AG10803 (cell line): ENCODE measurements around the gene SMARCC2.

ENCODE experiments used
- DNase-seq: peaks from one replicate; pipeline ENCODE4 v3.0.0; 2010; ENCODE audit warnings: low read depth
- H3K4me3 ChIP-seq: 2 replicates; pipeline ENCODE4 v1.5.1; 2011; ENCODE audit warnings: mild to moderate bottlenecking, low read length, control low read depth
- TF ChIP-seq, protein P1 (sequence below): conservative IDR thresholded peaks from 2 replicates; pipeline ENCODE4 v1.5.1; 2011; ENCODE audit warnings: mild to moderate bottlenecking, low read length, control low read depth, inconsistent platforms

Gene SMARCC2

DNA sequence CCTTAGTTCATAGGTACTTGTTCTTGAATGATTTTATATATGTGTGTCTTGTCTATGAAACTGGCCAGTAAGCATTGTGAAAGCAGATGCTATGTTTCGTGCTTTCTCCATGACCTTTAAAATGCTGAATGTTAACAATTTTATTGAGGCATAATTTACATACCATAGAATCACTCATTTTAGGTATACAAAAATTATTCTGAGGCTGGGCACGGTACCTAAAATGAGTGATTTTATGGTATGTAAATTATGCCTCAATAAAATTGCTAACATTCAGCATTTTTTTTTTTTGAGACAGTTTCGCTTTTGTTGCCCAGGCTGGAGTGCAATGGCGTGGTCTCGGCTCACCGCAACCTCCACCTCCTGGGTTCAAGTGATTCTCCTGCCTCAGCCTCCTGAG lies 54.4 kb downstream of the SMARCC2 start:
- no peak for DNase-seq
- TF ChIP-seq, protein P1, sequence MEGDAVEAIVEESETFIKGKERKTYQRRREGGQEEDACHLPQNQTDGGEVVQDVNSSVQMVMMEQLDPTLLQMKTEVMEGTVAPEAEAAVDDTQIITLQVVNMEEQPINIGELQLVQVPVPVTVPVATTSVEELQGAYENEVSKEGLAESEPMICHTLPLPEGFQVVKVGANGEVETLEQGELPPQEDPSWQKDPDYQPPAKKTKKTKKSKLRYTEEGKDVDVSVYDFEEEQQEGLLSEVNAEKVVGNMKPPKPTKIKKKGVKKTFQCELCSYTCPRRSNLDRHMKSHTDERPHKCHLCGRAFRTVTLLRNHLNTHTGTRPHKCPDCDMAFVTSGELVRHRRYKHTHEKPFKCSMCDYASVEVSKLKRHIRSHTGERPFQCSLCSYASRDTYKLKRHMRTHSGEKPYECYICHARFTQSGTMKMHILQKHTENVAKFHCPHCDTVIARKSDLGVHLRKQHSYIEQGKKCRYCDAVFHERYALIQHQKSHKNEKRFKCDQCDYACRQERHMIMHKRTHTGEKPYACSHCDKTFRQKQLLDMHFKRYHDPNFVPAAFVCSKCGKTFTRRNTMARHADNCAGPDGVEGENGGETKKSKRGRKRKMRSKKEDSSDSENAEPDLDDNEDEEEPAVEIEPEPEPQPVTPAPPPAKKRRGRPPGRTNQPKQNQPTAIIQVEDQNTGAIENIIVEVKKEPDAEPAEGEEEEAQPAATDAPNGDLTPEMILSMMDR, result no peak
- H3K4me3 ChIP-seq, result no peak overlapping the region

- TF ChIP-seq, protein P1, result no peak
- H3K4me3 ChIP-seq, result no peak overlapping the region
- no peak for DNase-seq
Measured at GRCh38 chr12:56130876-56131275, 58.4 kb downstream of the SMARCC2 start.

DNA sequence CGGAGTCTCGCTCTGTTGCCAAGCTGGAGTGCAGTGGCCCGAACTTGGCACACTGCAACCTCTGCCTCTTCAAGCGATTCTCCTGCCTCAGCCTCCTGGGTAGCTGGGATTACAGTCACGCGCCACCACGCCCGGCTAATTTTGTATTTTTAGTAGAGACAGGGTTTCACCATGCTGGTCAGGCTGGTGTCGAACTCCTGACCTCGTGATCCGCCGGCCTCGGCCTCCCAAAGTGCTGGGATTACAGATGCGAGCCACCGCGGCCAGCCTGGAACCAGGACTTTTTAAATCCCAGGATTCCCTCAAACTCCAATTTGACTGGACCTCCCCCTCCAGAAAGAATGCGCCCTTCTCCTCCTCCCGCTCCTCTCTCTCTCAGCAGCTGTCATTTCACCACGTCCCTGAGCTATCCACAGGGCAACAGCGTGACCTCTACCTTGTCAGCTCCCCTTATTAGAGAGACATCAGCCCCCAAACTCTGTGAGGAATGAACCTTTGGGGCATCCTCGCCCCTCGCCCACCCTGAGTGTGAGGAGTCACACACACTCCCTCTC lies 59.3 kb downstream of the SMARCC2 start:
- H3K4me3 ChIP-seq, result peak overlapping the region; percentile 92
- TF ChIP-seq, protein P1, result no peak
- no peak for DNase-seq

- peak; percentile 39 for DNase-seq
- TF ChIP-seq, protein P1, result no peak
- peak overlapping the region; percentile 92 for H3K4me3 ChIP-seq
Measured at GRCh38 chr12:56129206-56129941, 59.9 kb downstream of the SMARCC2 start.

GRCh38 chr12:56128670-56129205 lies 60.5 kb downstream of the SMARCC2 start:
- TF ChIP-seq, protein P1, result no peak
- H3K4me3 ChIP-seq, result peak overlapping the region; percentile 92
- DNase-seq, result peak; percentile 18

DNA sequence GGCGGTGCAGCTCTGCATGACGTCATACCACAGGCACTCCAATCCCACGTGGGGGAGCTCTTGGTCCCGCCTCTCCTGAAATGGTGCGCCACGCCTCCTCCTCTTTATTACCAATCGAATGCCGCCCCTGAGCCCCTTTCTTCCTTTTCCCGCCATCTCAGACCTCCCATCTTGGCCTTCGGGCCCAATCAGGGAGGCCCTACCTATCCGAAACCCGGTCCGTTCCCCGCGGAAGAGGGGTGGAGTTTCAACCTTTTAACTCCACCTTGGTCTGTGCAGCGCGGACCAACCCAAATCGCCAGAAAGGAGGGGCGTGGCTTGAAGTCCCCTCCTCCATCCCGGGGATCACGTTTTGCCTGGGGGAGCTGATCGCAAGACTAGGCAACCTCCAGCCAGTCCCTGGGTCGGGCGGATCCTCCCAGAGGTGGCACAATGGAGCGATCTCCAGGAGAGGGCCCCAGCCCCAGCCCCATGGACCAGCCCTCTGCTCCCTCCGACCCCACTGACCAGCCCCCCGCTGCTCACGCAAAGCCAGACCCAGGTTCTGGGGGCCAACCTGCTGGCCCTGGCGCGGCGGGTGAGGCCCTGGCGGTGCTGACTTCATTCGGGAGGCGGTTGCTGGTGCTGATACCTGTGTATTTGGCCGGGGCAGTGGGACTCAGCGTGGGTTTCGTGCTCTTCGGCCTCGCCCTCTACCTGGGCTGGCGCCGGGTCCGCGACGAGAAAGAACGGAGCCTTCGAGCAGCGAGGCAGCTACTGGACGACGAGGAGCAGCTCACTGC lies 61.2 kb downstream of the SMARCC2 start, which contains the start of gene ESYT1:
Gene ESYT1 (plus strand): TSS at position 380 of the 782 bp plus-strand sequence. CDS start 53 bp downstream, at position 433.
- TF ChIP-seq, protein P1, result no peak

More for the DNA sequence above, 61.2 kb downstream of the SMARCC2 start, which contains the start of gene ESYT1:
- peak; percentile 100 for DNase-seq
- peak within 1 kb of the TSS; percentile 92 for H3K4me3 ChIP-seq
